GM19397 (cell line): Measurements from ENCODE around the gene LSP1.
"Not testable (repeated sequence)": the region's sequence is repeated elsewhere in the genome, so short reads cannot be mapped to it uniquely, and the experiment has no call there.

Experiments
- ATAC-seq: cut with Tn5 transposase; IDR thresholded peaks from one replicate; pipeline ENCODE4 v1.9.1; 2021; ENCODE audit warnings: mild to moderate bottlenecking, moderate library complexity; ENCODE audit not compliant: unreplicated experiment

Gene LSP1, protein sequence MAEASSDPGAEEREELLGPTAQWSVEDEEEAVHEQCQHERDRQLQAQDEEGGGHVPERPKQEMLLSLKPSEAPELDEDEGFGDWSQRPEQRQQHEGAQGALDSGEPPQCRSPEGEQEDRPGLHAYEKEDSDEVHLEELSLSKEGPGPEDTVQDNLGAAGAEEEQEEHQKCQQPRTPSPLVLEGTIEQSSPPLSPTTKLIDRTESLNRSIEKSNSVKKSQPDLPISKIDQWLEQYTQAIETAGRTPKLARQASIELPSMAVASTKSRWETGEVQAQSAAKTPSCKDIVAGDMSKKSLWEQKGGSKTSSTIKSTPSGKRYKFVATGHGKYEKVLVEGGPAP

DNA sequence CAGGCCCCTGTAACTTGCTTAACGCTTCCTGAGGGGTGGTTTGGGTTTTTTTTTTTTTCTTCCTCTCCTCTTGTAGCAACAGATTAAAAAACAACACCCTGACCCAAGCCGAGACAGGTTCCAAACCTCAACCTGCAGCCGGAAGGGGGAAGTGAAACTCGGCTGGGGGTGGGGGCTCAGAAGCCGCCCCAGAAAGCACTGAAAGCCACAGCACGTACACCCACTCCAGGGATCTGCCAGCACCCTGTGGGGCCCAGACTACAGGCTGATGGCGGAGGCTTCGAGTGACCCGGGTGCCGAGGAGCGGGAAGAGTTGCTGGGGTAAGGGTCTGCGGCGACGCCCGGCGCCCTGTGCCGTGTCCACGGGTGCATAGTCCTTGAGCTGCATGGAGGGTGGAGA, at the start of gene LSP1:
Gene LSP1 (plus strand): TSS at position 208 of the 400 bp plus-strand sequence. CDS start 61 bp downstream, at position 269.
- peak; percentile 36 for ATAC-seq

DNA sequence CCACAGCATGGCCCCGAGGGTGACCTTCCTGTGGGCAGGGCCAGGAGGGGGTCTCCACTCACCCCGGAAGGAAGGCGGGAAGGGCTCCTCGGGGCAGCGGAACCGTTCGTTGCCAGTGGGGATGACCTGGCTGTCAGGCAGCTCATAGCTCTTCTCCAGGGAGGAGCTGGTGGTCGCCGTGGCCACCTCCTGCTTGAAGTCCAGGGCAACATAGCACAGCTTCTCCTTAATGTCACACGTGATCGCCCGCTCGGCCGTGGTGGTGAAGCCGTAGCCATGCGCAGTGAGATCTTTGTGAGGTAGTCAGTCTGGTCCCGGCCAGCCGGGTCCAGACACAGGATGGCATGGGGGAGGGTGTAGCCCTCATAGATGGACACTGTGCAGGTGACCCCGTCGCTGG, 49.6 kb upstream of the LSP1 start:
- ATAC-seq, result no peak

DNA sequence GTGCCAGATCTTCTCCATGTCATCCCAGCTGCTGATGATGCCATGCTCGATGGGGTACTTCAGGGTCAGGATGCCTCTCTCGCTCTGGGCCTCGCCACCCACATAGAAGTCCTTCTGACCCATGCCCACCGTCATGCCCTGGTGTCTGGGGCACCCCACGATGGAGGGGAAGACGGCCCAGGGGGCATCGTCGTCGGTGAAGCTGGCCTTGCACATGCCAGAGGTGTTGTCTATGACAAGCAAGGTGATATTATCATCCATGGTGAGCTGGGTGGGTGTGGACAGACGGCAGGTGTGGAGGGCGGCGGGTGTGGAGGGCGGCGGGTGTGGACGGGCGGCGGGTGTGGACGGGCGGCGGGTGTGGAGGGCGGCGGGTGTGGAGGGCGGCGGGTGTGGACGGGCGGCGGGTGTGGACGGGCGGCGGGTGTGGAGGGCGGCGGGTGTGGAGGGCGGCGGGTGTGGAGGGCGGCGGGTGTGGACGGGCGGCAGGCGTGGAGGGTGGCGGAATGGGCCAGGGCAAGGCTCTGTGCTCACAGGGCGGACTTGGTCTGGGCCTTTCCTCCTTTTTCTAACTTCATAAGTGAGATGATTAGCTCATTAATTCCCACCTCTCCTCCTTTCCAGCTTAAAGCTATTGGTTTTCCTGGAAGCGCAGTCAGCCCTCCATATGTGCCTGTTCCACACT, 48.9 kb upstream of the LSP1 start:
- not testable (repeated sequence) for ATAC-seq

DNA sequence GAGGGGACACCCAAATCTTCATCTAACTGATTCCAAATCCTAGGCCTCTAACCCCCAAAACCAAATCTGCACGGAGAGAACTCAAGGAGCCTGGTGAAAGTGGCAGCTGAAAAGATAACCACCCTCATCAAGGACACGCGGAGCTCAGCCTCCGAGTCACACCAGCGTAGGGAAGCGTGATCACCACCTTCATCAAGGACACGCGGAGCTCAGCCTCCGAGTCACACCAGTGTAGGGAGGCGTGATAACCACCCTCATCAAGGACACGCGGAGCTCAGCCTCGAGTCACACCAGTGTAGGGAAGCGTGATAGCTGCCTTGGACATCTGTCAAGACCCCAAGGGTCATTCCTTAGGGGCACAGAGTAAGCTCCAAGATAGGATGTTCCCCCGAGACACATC, 47.4 kb upstream of the LSP1 start:
- ATAC-seq, result no peak

DNA sequence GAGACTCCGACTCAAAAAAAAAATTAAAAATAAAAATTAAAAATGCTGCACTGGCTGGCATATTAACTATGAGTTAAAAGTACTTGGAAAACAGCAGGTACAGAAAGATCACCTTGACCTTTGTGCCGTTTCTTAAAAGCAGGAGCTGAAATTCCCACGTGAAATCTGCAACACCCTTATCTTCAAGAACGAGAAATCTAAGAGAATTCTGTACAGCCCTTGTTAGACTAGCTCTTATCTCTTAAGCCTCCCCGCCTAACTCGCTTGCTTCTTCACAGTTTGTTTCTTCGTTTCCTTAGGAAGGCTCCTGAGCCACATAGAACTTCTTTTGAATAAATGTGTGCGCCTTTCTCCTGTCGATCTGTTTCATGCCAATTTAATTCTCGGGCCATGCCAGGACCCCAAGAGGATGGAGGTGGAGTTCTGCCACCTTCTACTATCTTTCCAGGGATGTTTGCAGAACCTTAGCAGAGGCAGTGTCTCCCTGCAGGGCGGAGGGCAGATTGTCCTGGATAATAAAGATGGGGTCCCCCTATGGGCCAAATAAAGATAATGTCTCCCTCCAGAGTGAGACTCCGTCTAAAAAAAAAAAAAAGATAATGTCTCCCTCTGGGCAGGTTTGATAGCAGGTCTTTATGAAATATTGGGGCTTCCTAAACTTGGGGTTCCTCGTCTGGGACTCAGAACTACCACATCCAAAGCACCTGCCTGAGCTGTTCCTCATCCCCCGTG, 45.5 kb upstream of the LSP1 start:
- ATAC-seq, result no peak

DNA sequence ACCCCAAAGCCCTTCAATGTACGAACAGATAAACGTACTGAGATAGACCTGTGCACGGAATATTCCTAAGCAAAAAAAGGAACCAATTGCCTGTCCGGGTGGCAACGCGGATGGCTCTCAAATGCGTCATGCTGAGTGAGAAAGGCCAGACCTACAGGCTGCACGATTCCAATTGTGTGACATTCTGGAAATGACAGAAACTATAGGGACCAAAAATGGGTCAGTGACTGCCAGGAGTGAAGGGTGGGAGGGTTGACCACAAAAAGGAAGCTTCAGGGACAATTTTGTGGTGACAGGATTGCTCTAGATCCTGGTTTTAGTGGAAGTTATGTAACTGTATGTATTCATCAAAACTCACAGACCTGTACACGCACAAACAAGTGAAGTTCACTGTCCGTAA, 42.1 kb upstream of the LSP1 start:
- no peak for ATAC-seq

DNA sequence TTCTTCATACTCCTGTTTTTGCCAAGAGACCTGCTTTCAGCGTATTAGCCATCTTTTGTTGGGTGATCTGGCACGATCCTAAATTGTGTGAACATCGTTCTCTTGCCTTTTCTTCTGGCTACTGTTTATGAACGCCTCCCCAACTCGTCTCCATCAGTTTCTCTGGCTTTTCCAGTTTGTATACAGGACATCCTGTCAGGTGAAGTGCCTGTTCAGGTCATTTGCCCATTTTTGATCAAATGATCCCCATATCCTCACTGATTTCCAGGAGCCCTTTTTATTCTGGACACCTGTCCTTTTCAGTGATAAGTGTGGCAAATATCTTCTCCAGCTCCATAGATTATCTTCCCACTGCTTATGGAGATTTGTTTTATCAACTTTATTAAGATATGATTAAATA, 40.6 kb upstream of the LSP1 start:
- no peak for ATAC-seq

DNA sequence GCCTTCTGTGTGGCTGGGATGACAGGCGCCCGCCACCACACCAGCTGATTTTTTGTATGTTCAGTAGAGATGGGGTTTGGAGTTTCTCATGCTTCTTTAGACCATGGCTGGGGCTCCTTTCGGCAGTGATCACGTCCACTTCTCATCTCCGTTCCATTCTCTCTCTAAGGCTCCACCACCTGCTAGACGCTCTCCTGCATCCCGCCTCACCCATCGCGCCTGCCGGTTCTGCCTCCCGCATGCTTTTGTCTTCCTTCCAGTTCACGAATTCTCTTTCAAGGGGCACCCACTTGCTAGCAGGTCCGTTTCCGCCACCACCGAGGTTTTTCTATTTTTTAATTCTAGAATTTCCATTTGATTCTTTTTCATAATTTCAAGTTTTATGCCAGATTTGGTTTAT, 40.1 kb upstream of the LSP1 start:
- no peak for ATAC-seq

DNA sequence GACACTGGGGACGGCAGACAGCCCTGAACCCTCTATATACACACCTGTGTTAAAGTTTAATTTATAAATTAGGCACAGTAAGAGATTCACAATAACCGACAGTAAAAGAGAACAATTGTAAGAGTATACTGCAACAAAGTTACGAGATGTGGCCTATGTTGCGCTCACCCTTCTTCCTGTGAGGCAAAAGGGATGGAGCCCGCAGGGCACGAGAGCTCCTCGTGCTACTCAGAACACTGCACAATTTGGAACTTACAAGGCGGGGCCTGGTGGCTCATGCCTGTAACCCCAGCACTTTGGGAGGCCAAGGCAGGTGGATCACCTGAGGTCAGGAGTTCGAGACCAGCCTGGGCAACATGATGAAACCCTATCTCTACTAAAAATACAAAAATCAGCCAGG, 39.5 kb upstream of the LSP1 start:
- ATAC-seq, result not testable (repeated sequence)

DNA sequence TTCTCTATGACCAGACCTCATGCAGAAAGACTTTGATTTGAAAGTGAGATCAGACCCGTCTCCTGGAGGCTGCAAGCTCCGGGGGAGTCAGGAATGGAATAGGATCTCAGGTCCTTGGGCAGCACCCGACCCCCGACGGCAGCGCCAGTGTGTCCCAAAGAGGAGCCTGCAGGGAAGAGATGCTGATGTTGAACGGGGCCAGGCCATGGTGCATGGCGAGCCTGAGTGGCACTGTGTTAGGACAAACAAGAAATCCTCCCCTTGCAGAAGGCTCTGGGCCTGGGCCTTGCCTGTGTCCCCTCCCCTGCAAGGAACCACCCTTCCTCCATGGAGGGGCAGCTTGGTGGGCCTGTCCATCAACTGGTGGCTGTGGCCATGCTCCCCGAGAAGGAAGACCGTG, 38.2 kb upstream of the LSP1 start:
- no peak for ATAC-seq

DNA sequence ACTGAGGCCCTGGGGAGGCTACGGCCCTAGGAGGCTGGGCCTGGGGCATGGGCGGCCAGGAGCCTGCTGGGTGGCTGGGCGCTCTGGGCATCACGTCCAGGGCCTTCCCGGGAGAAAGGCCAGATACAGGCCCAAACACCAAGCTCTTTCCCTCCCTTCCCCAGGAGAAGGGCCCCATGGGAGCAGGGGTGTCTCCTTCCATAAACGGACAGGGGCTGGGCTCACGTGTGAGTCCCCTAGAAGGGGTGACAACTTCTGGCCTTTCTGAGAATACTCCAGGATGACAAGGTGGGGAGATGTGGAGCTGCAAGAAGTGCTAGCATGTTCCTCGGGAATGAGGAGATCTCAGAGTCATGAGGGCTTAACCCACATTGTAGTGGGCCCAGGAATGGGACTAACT, 37.6 kb upstream of the LSP1 start:
- ATAC-seq, result no peak

DNA sequence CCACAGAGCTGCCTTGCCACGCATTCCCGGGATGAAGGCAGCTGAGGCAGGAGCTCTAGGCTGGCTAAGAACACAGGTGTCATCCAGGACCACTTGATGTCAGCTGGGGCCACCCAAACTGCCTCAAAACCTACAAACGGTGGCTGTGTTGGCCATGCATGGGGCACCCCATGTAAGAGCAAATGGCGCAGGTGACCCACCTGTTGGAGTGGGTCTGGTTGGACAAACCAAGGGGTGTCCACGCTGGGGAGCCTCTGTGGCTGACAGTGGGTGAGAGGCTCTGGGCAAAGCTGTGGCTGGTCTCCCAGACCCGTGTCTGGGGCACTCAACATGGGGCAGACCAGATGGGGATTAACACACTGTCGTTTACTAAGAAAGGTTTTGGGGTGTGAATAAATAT, 37.1 kb upstream of the LSP1 start:
- ATAC-seq, result no peak

DNA sequence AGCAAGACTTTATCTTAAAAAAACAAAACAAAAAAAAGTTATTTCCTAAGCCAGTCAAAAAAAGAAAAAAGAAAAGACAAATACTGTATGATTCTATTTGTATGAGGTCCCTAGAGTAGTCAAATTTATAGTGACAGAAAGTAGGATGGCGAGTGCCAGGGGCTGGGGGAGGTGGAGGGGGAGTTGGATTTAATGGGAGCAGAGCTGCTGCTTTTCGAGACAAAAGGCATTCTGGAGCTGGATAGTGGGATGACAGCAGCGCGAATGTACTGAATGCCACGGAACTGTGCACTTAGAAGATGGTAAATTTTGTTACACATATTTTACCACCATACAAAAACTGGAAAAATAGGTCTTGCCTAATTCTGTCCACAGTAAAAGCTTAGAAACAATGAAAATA, 35.9 kb upstream of the LSP1 start:
- ATAC-seq, result no peak

DNA sequence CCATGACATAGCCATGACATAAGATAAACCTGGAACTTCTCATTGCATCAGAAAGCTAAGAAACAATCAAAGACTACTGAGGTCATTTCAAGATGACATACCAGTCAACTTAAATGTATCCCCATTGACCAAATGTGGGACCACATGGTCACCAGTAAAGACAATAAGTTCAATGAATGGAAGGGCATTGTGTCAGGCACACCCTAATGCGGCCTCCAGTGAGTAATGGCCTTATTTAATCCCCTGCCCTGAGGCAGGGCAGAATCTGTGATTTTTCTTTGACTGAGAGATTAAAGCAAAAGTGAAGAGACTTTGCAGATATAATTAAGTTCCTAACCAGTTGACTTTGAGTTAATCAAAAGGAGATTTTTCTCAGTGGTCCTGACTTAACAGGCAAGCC, 35.4 kb upstream of the LSP1 start:
- no peak for ATAC-seq

DNA sequence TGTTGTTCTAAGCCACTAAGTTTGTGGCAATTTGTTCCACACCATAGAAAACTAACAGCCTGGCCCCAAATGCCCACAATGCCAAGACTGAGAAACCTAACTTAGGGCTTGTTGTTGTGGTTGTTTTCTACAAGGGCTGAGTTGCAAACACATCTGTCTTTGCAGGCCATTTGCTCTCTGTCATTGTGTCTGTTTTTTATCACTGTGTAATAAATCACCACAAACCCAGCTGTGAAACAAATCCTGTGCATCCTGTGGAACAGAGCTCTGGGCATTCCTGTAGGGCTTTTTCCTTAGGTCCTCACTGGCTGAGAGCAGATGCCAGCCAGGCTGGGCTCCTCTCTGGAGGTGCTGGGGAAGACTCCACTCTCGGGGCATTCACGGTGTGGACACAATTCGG, 33.8 kb upstream of the LSP1 start:
- no peak for ATAC-seq

DNA sequence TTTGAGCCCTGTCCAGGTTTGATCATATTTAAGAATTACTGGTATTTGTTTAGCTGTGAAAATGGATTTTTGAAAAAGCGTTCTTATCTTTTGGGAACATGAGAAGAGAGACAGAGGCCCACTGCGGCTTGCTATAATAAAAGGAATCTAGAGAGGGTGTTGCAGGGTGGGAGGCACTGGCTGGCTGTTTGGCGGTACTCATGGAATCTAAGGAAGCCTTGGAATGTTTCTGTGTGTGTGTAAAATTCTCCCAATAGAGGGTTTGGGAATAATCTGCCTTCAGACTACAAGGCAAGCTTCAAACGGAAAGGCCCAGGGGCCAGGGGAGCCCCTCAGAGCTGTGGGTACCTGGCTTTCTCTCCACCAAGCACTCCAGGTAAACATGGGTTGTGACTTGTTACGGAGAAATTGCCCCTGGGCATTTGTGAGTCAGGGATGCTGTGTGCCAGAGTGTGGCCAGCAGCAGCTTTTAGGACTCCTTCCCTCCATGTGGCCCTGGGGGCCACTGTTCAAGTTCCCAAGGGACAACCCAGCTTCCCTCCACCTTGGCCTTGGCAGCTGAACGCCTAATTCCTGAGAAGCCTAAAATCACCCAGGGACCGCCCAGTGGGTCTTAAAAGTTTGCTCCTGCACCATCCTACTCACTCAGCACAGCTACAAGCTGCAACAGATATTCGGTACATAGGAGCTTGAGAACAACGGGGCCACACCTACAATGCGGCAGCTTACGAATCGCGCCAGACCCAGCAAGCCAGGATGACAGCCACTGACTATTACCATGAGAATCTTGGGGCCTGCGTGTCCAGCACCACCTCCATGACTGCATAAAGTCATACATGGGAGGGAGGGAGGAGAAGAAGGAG, 32.2 kb upstream of the LSP1 start:
- no peak for ATAC-seq

DNA sequence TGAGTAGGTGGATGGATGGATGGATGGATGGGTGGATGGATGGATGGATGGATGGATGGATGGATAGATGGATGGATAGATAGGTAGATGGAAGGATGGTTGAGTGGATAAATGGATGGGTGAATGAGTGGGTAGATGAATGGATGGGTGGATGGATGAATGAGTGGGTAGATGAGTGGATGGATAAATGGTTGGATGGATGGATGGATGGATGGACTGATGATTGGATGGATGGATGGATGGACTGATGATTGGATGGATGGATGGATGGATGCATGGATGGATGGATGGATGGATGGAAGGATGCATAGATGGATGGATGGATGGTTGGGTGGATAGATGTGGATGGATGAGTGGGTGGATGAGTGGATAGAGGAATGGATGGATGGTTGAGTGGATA, 31.3 kb upstream of the LSP1 start:
- no peak for ATAC-seq

DNA sequence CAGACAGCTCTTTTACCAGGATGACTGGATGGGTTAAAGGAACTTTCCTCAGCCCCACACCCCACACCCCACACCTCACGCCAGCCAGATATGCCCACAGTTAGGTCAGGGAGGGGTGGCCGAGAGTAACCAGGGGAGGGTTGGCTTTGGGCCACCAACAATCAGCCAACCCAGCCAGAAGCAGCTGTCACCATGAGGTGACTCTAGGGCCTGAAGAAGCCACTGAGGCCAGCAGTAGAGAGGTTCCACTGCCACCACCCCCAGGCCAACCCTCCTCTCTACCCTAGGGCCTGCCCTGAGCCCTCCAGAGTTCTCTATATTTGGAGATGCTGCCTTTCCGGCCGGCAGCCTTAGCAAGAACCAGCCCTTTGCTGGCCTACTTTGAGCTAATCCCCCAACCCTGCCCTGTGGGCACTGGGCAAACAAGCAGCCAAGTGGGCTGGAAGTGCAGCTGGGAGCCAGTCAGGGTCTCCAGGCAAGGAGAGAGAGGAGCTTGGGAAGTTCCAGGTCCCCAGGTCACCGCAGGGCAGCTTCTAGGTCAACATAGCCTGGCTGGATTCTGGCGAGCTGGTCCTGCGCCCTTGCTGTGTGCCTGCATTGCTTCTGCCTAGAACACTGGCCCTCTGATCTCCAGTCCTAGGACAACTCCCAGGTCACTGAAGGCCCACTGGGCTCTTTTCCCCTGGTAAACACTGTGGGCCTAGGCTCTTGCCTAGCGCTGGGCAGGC, 30.1 kb upstream of the LSP1 start:
- ATAC-seq, result no peak

DNA sequence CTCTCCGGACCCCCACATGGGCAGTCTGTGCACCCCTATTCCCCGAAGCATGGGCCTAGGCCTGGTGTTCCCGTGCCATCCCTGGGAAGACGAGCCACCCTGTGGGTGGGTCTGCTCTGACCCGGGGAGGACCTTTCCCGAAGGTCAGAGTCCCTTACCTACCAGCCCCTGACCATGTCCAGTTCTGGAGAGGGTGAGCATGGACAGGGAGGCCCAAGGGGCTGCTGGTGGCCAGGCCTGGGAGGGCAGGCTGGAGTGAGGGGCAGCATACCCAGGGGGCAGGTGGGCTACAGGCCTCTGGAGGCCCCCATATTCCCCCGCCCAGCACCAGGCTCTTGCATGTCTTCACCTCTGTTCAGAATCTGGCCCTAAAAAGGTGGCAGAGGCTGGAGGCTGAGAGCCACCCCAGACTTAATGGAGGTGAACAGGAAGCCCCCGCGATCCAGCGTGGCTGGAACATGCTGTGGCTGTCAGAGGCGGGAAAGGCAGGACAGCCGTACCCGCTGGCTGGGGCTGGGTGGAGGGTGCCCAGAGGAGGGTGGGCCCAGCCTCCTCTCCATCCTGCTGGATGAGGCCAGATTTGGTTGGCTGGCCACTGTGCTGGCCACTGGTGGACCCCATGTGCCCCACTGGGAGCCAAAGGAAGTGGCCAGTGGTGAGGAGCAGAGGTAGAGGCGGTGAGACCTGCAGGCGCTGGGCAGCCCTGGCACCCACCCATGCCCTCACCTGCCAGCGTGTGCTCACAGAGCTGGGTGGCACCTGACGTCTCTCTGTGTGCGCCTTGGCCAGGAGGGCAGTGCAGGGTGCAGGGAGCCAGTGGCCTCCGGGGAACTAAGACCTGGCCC, 29.3 kb upstream of the LSP1 start:
- ATAC-seq, result no peak
